Measurements from ENCODE around the gene KCNQ2. TPM values are rescaled to one million over a fixed set of nuclear protein-coding genes. Genes with fewer than 3 reads are reported as not detected.

Gene KCNQ2
- total RNA-seq, 4 donors from 2014 or later, result not detected

DNA sequence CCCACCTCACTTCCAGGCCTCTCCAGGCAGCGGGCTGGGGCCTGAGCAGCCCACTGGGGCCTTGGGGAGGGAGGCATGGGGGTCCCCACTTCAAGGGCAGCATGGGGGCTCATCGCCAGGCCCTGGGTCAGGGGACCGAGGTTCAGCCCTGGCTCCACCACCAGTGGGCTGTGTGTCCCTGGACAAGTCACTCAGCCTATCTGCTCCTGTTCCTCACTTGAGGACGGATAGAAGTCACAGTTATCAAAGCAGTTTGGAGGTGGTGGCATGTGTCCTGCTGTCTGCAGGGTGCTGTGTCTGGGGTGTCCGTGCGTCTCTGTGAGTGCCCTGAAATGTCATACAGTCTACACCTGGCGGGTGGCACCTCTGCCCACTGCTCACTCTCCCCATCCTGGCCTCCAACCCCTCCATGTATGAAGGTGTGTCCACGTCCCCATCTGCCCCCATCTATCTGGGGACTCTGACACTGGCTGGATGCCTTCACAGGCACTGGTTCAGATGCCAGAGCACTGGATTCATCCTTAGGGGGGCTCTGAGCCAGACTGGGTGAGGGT is 22.8 kb upstream of the KCNQ2 start:
- H3K27me3 ChIP-seq, result peaks cover 0 to 68% of the 10 kb centered on the region in 2 donors
- no peak overlapping the region for H3K27ac ChIP-seq
- WGBS, 2 donors, result 76 to 95% methylated on average over 6 of the region's 8 CpGs
- no peak overlapping the region for H3K4me3 ChIP-seq
- DNase-seq (ENCODE audit: low spot score in 2 of 2), result no peak
- TF ChIP-seq, protein P1, sequence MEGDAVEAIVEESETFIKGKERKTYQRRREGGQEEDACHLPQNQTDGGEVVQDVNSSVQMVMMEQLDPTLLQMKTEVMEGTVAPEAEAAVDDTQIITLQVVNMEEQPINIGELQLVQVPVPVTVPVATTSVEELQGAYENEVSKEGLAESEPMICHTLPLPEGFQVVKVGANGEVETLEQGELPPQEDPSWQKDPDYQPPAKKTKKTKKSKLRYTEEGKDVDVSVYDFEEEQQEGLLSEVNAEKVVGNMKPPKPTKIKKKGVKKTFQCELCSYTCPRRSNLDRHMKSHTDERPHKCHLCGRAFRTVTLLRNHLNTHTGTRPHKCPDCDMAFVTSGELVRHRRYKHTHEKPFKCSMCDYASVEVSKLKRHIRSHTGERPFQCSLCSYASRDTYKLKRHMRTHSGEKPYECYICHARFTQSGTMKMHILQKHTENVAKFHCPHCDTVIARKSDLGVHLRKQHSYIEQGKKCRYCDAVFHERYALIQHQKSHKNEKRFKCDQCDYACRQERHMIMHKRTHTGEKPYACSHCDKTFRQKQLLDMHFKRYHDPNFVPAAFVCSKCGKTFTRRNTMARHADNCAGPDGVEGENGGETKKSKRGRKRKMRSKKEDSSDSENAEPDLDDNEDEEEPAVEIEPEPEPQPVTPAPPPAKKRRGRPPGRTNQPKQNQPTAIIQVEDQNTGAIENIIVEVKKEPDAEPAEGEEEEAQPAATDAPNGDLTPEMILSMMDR (IDR thresholded peaks at IDR 0.05), result no peak
- TF ChIP-seq POLR2A (IDR thresholded peaks at IDR 0.05) (no peak), EP300 (IDR thresholded peaks at IDR 0.05) (no peak)
- H3K4me1 ChIP-seq, result peaks cover 0 to 25% (median 7%) of the 10 kb centered on the region in 4 donors
- no peaks in the 10 kb centered on the region for H3K9me3 ChIP-seq
- no peaks in the 10 kb centered on the region for H3K36me3 ChIP-seq

DNA sequence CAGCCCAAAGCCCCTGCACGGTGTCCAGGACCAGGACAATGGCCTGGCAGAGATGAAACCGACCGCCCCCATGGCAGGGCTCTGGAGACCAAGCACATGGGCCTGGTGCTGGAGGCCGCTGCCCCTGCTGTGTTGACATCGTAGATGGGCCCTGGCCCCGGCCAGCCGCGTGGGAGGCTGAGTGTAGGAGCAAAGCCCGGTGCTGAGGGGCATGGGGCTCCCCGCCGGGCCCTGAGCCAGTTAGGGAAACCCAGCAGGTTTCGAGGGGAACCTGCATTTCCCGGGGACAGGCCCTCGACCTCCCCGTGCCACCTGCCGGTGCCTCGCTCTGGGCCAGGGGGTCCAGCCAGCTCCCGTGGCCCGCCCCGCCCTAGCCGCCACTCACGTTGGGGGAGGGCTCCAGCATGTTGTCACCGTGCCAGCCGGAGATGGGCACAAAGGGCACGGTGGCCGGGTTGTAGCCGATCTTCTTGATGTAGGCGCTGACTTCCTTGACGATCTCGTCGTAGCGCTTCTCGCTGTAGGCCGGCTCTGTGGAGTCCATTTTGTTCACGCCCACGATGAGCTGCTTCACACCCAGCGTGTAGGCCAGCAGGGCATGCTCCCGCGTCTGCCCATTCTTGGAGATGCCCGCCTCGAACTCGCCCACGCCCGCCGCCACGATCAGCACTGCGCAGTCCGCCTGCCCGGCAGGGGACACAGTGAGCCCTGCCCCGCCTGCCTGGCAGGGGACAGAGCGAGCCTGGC is 22.1 kb upstream of the KCNQ2 start:
- H3K4me3 ChIP-seq, result no peak overlapping the region
- no peak for DNase-seq (ENCODE audit: low spot score in 2 of 2)
- H3K9me3 ChIP-seq, result no peaks in the 10 kb centered on the region
- peaks cover 0 to 23% (median 7%) of the 10 kb centered on the region in 4 donors for H3K4me1 ChIP-seq
- peaks cover 0 to 66% of the 10 kb centered on the region in 2 donors for H3K27me3 ChIP-seq
- H3K27ac ChIP-seq, result no peak overlapping the region
- WGBS, 2 donors, result 78 to 84% methylated on average over 43 to 47 of the region's 51 CpGs
- TF ChIP-seq EP300 (IDR thresholded peaks at IDR 0.05) (no peak), POLR2A (IDR thresholded peaks at IDR 0.05) (no peak)
- TF ChIP-seq, protein P1 (IDR thresholded peaks at IDR 0.05), result no peak
- H3K36me3 ChIP-seq, result no peaks in the 10 kb centered on the region

DNA sequence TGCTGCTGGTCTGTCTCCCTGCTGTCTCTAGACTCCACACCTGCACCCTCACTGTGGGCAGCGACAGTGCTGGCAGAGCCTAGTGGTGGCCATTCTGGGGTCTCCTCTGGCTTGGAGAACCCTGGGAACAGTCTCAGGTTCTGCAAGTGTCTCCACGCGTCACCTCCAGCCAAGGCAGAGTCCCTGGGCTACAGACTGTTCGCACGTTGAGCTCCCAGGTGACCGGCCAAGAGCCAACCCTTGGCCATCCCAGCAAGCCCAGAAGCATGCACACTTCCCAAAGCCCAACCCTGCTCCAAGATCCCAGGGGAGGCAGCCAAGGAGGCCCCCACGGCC is 21.6 kb upstream of the KCNQ2 start:
- no peak overlapping the region for H3K27ac ChIP-seq
- 68 to 79% methylated on average over 5 to 7 of the region's 7 CpGs for WGBS, 2 donors
- H3K4me3 ChIP-seq, result no peak overlapping the region
- no peak for DNase-seq (ENCODE audit: low spot score in 2 of 2)
- no peaks in the 10 kb centered on the region for H3K9me3 ChIP-seq
- H3K27me3 ChIP-seq, result peaks cover 0 to 67% of the 10 kb centered on the region in 2 donors
- H3K4me1 ChIP-seq, result peaks cover 0 to 17% (median 2%) of the 10 kb centered on the region in 4 donors
- H3K36me3 ChIP-seq, result no peaks in the 10 kb centered on the region
- TF ChIP-seq EP300 (IDR thresholded peaks at IDR 0.05), result no peak
- TF ChIP-seq, protein P1 (IDR thresholded peaks at IDR 0.05), result no peak
- TF ChIP-seq POLR2A (IDR thresholded peaks at IDR 0.05), result no peak

DNA sequence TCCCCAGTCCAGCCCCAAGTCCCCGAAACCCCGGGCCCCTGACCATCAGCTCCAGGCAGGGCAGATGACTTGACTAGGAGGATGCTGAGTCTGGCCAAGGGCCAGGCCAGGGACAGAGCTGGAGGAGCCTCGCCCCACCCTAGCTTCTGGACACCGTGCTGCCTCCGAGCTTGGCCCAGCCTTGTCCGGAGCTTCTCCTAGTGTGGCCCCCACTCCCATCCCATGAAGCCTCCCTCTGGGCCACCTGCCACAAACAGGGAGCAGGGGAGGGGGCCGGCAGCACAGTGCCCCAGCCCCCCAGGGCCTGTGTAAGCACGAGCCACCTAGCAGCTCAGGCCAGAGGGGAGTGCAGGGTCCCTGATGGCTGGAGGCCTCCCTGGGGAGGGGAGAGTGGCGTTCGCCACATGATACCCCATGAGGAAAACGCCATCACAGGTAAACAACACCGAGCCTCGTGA is 21.1 kb upstream of the KCNQ2 start:
- no peak for DNase-seq (ENCODE audit: low spot score in 2 of 2)
- Histone ChIP-seq H3K36me3 (no peaks in the 10 kb centered on the region), H3K27me3 (peaks cover 0 to 71% of the 10 kb centered on the region in 2 donors), H3K4me1 (peaks cover 0 to 13% (median 2%) of the 10 kb centered on the region in 4 donors), H3K9me3 (no peaks in the 10 kb centered on the region), H3K4me3 (no peak overlapping the region), H3K27ac (no peak overlapping the region)
- WGBS, 2 donors, result 51 to 63% methylated on average over 6 to 12 of the region's 13 CpGs
- no peak for TF ChIP-seq POLR2A (IDR thresholded peaks at IDR 0.05)
- TF ChIP-seq EP300 (IDR thresholded peaks at IDR 0.05), result no peak
- TF ChIP-seq, protein P1 (IDR thresholded peaks at IDR 0.05), result no peak

DNA sequence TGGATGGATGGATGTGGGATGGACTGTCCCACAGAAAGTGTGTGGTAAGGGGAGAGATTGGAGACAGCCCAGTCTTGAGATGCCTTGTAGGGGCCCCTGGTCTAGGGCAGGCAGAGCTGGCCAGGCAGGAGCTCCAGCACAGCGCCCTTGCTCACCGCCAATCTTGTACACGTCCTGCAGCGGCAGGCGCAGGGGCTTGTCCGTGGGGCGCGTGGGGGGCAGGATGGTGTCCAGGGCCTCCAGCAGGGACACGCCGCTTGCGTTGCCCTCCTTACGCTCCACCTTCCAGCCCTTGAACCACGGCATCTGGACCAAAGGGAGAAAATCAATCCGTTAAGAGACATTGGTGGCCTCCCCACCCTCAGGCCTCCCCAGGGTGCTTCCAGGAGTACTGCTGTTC is 20.5 kb upstream of the KCNQ2 start:
- Histone ChIP-seq H3K9me3 (no peaks in the 10 kb centered on the region), H3K36me3 (no peaks in the 10 kb centered on the region), H3K27ac (no peak overlapping the region), H3K4me3 (no peak overlapping the region), H3K27me3 (peaks cover 0 to 70% of the 10 kb centered on the region in 2 donors), H3K4me1 (peaks cover 0 to 11% (median 0%) of the 10 kb centered on the region in 4 donors)
- no peak for TF ChIP-seq EP300 (IDR thresholded peaks at IDR 0.05)
- TF ChIP-seq, protein P1 (IDR thresholded peaks at IDR 0.05), result no peak
- TF ChIP-seq POLR2A (IDR thresholded peaks at IDR 0.05), result no peak
- DNase-seq (ENCODE audit: low spot score in 2 of 2), result no peak
- 91 to 97% methylated on average over 13 to 14 of the region's 14 CpGs for WGBS, 2 donors
